ENCODE measurements around the gene SLC25A22. TPM values are rescaled to one million over a fixed set of nuclear protein-coding genes. Genes with fewer than 3 reads are reported as not detected.

The SLC25A22 gene
- total RNA-seq, 4 donors from 2014 or later: 7.5 to 21.9 (median 12.7) TPM

DNA sequence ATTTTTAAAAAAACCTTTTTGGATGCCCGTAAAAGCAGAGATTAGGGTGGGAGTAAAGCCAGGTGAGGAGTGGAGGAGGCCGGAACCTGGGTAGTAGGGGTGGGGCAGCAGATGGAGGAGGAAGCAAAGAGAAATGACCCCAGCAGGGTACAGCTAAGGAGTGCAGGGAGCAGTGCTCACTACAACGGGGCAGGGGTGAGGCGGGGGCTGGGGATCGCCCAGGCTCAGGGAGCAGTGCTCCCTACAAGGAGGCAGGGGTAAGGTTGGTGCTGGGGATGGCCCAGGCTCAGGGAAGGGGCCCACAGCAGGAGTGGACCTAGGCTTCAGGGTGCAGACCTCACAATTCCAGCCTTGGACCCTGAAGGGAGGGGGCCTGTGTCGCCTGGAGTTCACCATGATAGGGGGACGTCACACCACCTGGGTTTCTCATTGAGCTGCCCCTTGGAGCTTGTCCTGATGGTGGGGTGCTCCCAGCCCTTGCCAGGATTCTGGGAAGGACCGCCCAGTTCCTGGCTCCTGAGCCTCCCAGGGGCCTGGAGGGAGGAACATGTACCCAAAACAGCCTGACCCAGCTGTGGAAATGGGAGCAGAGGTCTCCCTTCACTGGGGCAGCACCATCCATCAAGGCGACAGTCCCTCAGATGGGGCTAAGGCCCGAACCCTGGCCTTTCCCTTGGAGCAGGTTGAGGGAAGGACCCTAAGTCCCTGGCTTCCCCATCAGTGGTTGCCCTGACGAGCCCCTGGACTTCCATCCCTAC is 17.8 kb upstream of the SLC25A22 start:
- ATAC-seq (ENCODE audit: low FRiP score): no peak
- no peak for DNase-seq (ENCODE audit: low spot score)
- TF ChIP-seq, protein P1, sequence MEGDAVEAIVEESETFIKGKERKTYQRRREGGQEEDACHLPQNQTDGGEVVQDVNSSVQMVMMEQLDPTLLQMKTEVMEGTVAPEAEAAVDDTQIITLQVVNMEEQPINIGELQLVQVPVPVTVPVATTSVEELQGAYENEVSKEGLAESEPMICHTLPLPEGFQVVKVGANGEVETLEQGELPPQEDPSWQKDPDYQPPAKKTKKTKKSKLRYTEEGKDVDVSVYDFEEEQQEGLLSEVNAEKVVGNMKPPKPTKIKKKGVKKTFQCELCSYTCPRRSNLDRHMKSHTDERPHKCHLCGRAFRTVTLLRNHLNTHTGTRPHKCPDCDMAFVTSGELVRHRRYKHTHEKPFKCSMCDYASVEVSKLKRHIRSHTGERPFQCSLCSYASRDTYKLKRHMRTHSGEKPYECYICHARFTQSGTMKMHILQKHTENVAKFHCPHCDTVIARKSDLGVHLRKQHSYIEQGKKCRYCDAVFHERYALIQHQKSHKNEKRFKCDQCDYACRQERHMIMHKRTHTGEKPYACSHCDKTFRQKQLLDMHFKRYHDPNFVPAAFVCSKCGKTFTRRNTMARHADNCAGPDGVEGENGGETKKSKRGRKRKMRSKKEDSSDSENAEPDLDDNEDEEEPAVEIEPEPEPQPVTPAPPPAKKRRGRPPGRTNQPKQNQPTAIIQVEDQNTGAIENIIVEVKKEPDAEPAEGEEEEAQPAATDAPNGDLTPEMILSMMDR (IDR thresholded peaks at IDR 0.05): no peak

DNA sequence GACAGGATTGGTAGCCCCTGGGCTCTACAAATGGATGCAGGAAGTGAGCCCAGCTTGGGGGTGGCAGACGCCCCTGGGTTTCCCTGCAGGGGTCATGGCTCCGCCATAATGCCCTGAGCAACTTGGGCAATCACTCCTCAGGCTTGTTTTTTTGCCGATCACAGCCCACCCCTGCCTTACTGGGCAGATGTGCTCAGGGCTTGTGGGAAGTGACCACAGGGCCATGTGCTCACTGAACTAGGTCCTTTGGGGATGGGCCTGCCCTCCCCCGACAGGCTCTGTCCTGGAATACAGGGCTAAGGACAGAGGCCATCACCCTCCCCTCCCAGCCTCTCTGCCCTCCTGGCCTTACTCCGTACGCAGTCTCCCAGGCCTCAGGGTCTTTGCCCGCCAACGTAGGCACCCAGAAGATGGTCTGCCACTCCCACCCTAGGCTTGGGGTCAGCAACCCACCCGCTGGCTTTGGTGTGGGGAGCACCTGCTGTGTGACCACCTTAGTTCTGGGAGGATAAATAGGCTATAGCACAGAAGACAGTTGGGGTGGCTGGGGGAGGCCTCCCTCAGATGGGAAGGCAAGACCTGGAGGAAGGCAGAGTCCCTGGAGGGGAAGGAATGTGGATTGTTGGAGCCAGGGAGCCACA is 15.5 kb upstream of the SLC25A22 start:
- ATAC-seq (ENCODE audit: low FRiP score): no peak
- no peak for DNase-seq (ENCODE audit: low spot score)
- TF ChIP-seq, protein P1 (IDR thresholded peaks at IDR 0.05): no peak

DNA sequence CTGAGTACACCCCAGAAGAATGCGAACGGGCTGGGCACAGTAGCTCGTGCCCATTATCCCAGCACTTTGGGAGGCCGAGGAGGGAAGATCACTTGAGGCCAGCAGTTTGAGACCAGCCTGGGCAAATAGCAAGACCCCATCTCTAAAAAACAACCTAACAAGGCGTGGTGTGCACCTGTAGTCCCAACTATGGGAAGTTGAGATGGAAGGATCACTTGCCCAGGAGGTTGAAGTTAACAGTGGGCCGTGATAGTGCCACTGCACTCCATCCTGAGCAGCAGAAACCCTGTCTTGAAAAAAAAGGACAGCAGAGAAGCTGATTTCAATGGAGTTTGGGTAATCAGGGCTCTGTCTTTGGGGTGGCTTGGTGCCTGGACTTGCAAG is 15.0 kb upstream of the SLC25A22 start:
- ATAC-seq (ENCODE audit: low FRiP score): no peak
- TF ChIP-seq, protein P1 (IDR thresholded peaks at IDR 0.05): no peak
- no peak for DNase-seq (ENCODE audit: low spot score)

DNA sequence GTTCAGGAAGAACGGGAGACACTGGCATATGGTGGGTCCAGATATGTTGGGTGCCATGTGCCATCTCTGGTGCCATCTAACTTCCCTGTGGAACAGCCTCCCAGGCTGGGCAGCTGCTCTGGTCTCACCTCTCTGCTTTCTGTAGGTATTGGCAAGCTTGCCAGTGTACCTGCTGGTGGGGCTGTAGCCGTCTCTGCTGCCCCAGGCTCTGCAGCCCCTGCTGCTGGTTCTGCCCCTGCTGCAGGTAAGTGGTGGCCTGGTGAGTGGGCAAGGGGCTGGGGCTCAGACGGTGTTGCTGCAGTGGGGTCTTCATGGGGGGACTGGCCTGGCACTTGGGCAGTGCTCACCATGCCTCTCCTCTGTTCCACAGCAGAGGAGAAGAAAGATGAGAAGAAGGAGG is 14.3 kb upstream of the SLC25A22 start:
- TF ChIP-seq, protein P1 (IDR thresholded peaks at IDR 0.05): no peak
- ATAC-seq (ENCODE audit: low FRiP score) (no peak), DNase-seq (ENCODE audit: low spot score) (no peak)

DNA sequence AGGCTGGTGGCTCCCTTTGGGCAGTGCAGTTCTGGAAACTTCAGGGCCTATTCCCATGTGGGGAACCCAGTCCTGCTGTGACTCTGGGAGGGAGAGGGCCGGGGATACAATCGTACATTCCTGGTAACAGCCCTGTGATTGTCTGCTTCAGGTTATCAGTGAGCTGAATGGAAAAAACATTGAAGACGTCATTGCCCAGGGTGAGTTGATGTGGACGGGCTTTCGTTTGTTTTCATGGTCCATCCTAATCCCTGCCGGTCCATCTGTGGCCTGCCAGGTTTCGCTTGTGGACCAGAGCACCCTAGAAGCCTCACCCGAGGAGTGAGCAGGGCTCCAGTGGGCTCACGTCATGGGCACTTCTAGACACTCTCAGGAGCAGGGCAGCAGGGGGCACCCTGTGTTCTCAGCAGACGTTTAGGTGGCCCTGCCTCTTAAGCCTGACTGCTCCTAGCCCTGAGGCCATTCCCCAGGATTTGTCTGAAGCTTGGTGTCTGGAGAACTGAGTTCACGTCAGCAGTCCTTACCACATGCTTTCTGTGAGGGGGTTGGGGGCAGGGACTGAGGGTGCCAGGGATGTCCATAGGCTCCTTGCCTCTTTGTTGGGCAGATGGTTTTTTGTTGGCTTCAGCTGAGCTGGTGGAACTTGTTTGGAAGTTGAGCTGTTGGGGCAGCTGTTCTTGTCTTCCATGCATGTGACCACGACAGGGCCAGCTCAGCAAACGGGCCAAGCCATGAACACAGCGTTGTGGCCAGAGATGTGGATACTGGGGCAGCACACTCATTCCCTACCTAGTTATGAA is 13.6 kb upstream of the SLC25A22 start:
- no peak for DNase-seq (ENCODE audit: low spot score)
- no peak for ATAC-seq (ENCODE audit: low FRiP score)
- TF ChIP-seq, protein P1 (IDR thresholded peaks at IDR 0.05): no peak

DNA sequence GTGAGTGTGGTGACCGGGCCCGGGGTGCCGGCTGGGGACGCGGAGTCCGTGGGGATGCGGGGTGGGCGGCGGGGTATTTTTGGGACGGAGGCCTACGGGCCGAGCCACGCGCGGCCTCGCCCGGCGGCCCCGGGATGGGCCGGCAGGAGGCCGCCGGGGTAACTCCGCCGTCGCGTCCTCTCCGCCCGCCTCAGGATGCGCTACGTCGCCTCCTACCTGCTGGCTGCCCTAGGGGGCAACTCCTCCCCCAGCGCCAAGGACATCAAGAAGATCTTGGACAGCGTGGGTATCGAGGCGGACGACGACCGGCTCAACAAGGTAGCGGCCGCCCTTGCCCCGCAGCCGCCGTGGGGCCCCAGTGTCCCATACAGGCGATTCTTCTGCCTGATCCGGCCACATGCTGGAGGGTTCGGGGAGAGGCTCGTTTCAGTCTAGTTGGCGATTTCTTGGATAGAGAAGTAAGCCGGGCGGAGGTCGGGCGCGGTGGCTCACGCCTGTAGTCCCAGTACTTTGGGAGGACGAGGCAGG is 12.0 kb upstream of the SLC25A22 start:
- ATAC-seq (ENCODE audit: low FRiP score): no peak
- TF ChIP-seq, protein P1 (IDR thresholded peaks at IDR 0.05): no peak
- DNase-seq (ENCODE audit: low spot score): no peak
